ENCODE results near the gene TRPV3.
A peak's percentile ranks its signal among the peaks of the same experiment; 100 is the strongest.

Gene TRPV3

DNA sequence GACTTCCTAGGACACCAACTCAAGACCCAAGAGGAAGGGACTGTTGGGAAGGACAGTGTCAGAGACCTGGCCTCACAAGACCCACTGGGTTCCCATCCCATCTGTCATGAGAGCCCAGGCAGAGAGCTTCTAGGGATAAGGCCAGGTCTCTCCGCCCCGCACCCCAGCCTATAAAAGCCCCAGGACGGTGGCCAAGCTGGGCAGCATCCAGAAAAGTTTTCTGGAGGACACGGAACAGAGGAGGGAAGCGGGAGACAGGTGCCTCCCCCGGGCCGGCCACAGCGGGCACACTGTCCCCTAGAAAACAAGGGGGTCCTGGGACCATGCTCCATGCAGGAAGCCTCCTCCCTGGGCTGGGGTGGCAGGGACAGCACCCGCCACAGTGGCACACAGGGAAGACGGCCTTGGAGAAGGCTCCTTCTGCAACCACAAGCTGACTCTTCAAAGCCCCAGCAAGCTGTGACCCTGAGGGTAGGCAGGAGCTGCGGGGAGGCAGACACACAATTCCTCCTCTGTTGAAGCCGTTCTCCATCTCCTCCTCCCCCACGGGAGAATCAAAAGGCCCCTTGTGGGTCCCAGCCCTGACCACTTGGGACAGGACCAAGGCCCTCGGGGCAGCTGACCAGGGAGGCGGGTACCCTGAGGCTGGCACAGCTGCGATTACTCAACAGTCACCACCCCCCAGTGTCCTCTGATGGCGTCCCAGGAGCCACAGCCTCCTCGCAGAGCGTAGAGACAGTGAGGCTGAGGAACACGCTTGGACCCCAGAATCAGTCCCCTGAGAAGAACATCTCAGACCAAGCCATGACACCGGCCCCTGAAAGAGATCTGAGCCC is 26.1 kb downstream of the TRPV3 start:
- no peaks in the 10 kb centered on the region for H3K36me3 ChIP-seq (ENCODE audit: control insufficient read depth in 1 of 2, insufficient read depth in 2 of 2, low read length in 2 of 2)
- no peak overlapping the region for H3K27ac ChIP-seq (ENCODE audit: low read depth, low read length)
- H3K4me3 ChIP-seq (ENCODE audit: low read depth, low read length): no peak overlapping the region
- no peak overlapping the region for H4K91ac ChIP-seq (ENCODE audit: low read depth, low read length)
- no peak overlapping the region for H3K4me2 ChIP-seq (ENCODE audit: low read length)
- no CpG with 5 or more reads among the region's 21 CpGs for WGBS (ENCODE audit: extremely low coverage, insufficient coverage, insufficient read length)
- H3K4me1 ChIP-seq (ENCODE audit: control insufficient read depth in 1 of 2, insufficient read depth in 2 of 2, low read length in 2 of 2): peaks cover 5 to 6% of the 10 kb centered on the region in 2 experiments
- H3K4ac ChIP-seq (ENCODE audit: low read depth, low read length): no peak overlapping the region
- H3K79me1 ChIP-seq (ENCODE audit: low read length): peaks cover 10% of the 10 kb centered on the region
- peaks cover 3% of the 10 kb centered on the region for H3K9me3 ChIP-seq (ENCODE audit: insufficient read depth, low read depth, low read length)
- H4K12ac ChIP-seq (ENCODE audit: low read depth, low read length): no peak overlapping the region
- no peaks in the 10 kb centered on the region for H3K27me3 ChIP-seq (ENCODE audit: insufficient read depth, low read length)
- H3K9ac ChIP-seq (ENCODE audit: low read length): no peak overlapping the region
- no peak overlapping the region for H3K23ac ChIP-seq (ENCODE audit: low read length)
- H2BK120ac ChIP-seq (ENCODE audit: insufficient read depth, low read length, poor library complexity): no peak overlapping the region
- no peak overlapping the region for H2BK12ac ChIP-seq (ENCODE audit: low read length)
- no peak overlapping the region for H4K8ac ChIP-seq (ENCODE audit: low read depth, low read length)
- no peak for DNase-seq
- no peak overlapping the region for H2BK5ac ChIP-seq (ENCODE audit: low read depth, low read length, poor library complexity)
- no peak overlapping the region for H3K14ac ChIP-seq (ENCODE audit: low read length)
- no peak overlapping the region for H2AFZ ChIP-seq (ENCODE audit: insufficient read depth, low read length, poor library complexity)
- H3K79me2 ChIP-seq (ENCODE audit: control insufficient read depth, insufficient read depth, low read length, poor library complexity): no peaks in the 10 kb centered on the region
- H3K18ac ChIP-seq (ENCODE audit: low read length): no peak overlapping the region
- no peak overlapping the region for H2AK5ac ChIP-seq (ENCODE audit: low read length)

DNA sequence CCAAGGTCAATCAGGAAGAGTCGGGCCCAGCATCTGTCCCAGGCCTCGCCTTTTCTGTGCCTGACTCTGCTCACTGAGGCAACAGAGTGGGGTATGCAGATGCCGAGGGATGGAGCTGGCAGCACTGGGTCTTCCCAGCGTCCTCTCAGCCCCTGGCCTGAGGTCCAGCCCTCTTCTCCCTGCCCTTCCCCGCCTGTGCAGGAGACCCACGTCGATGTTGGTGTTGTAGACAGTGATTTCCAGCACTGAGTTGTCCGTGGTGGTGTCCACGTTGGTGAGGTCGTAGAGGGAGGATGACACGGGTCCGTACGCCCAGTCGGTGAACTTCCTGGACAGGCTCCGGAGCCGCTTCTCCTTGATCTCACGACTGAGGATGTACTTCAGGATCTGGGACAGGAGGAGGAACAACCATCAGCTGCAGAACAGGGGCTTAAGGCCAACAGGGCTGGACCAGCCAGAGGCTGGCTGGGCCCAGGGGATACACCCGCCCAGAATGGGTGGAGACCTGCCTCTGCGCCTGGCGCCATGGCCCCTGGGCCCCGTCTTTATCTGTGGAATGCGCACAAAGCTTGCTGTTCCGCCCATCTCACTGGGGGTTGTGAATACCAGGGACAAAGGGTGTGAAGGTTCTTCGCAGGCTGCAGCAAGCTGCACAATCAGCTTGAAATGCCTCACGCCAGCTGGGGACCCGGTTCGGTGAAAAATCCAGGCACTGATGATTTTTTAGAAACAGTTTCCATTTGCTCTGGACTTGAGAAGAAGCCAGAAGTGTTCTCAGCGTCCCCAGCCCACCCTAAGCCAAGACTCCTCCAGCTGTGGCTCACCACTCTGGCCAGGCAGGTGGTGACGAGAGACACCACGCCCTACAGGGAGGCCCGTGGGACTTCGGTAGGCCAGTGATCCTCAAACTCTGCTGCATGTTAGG is 27.5 kb downstream of the TRPV3 start:
- Histone ChIP-seq H3K27ac (ENCODE audit: low read depth, low read length) (no peak overlapping the region), H3K27me3 (ENCODE audit: insufficient read depth, low read length) (no peaks in the 10 kb centered on the region), H3K4me2 (ENCODE audit: low read length) (no peak overlapping the region), H2AK5ac (ENCODE audit: low read length) (no peak overlapping the region), H3K9ac (ENCODE audit: low read length) (no peak overlapping the region), H3K4ac (ENCODE audit: low read depth, low read length) (no peak overlapping the region), H3K79me2 (ENCODE audit: control insufficient read depth, insufficient read depth, low read length, poor library complexity) (no peaks in the 10 kb centered on the region), H2BK120ac (ENCODE audit: insufficient read depth, low read length, poor library complexity) (peak overlapping the region; percentile 21), H3K36me3 (ENCODE audit: control insufficient read depth in 1 of 2, insufficient read depth in 2 of 2, low read length in 2 of 2) (no peaks in the 10 kb centered on the region), H4K91ac (ENCODE audit: low read depth, low read length) (peak overlapping the region; percentile 5), H4K8ac (ENCODE audit: low read depth, low read length) (no peak overlapping the region), H2BK12ac (ENCODE audit: low read length) (no peak overlapping the region), H3K18ac (ENCODE audit: low read length) (no peak overlapping the region), H3K4me1 (ENCODE audit: control insufficient read depth in 1 of 2, insufficient read depth in 2 of 2, low read length in 2 of 2) (peaks cover 5 to 6% of the 10 kb centered on the region in 2 experiments), H2AFZ (ENCODE audit: insufficient read depth, low read length, poor library complexity) (no peak overlapping the region), H3K14ac (ENCODE audit: low read length) (no peak overlapping the region), H4K12ac (ENCODE audit: low read depth, low read length) (no peak overlapping the region), H2BK5ac (ENCODE audit: low read depth, low read length, poor library complexity) (no peak overlapping the region), H3K79me1 (ENCODE audit: low read length) (peaks cover 3% of the 10 kb centered on the region), H3K23ac (ENCODE audit: low read length) (no peak overlapping the region), H3K9me3 (ENCODE audit: insufficient read depth, low read depth, low read length) (peaks cover 3% of the 10 kb centered on the region), H3K4me3 (ENCODE audit: low read depth, low read length) (no peak overlapping the region)
- no CpG with 5 or more reads among the region's 32 CpGs for WGBS (ENCODE audit: extremely low coverage, insufficient coverage, insufficient read length)
- peak; percentile 69 to 89 for DNase-seq

DNA sequence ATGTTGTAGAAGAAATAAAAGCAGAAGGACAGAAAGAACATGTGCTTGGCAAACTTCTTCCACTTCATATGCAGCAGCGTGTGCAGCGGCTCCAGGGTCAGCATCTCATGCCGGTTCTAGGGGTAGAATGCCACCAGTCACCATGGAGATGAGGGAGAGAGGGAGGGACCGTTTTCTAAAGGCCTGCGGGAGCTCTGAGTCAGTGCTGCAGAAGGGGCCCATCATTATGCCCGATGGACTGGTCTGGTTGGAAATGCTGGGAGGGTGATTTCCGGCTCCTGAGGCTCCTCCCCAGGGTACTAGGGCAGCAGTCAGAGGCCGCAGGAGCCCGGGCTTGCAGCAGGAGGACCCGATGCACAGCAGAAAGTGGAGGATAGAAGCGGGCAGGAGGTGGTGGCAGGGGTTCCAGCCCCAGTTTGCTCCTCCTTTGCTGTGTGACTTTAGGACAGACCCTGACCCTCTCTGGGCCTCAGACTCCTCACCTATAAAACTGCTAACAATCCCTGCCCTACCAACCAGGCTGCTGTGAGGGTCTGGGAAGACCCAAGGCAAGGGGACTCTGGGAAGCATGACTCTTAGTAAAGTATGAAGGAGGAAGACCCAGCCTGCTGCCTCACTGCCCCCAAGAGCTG is 28.6 kb downstream of the TRPV3 start:
- H3K18ac ChIP-seq (ENCODE audit: low read length): no peak overlapping the region
- H3K27ac ChIP-seq (ENCODE audit: low read depth, low read length): no peak overlapping the region
- H3K4me1 ChIP-seq (ENCODE audit: control insufficient read depth in 1 of 2, insufficient read depth in 2 of 2, low read length in 2 of 2): peaks cover 5 to 6% of the 10 kb centered on the region in 2 experiments
- no peak overlapping the region for H2BK5ac ChIP-seq (ENCODE audit: low read depth, low read length, poor library complexity)
- no peak overlapping the region for H3K4ac ChIP-seq (ENCODE audit: low read depth, low read length)
- H2BK12ac ChIP-seq (ENCODE audit: low read length): no peak overlapping the region
- no peak overlapping the region for H2AK5ac ChIP-seq (ENCODE audit: low read length)
- no peak overlapping the region for H4K8ac ChIP-seq (ENCODE audit: low read depth, low read length)
- H3K14ac ChIP-seq (ENCODE audit: low read length): no peak overlapping the region
- no peak overlapping the region for H2BK120ac ChIP-seq (ENCODE audit: insufficient read depth, low read length, poor library complexity)
- H3K9ac ChIP-seq (ENCODE audit: low read length): no peak overlapping the region
- no peak overlapping the region for H3K4me2 ChIP-seq (ENCODE audit: low read length)
- peaks cover 2% of the 10 kb centered on the region for H3K9me3 ChIP-seq (ENCODE audit: insufficient read depth, low read depth, low read length)
- DNase-seq: peak; percentile 91 to 97
- H3K27me3 ChIP-seq (ENCODE audit: insufficient read depth, low read length): no peaks in the 10 kb centered on the region
- peaks cover 3% of the 10 kb centered on the region for H3K79me1 ChIP-seq (ENCODE audit: low read length)
- no peaks in the 10 kb centered on the region for H3K36me3 ChIP-seq (ENCODE audit: control insufficient read depth in 1 of 2, insufficient read depth in 2 of 2, low read length in 2 of 2)
- no peak overlapping the region for H3K23ac ChIP-seq (ENCODE audit: low read length)
- no peaks in the 10 kb centered on the region for H3K79me2 ChIP-seq (ENCODE audit: control insufficient read depth, insufficient read depth, low read length, poor library complexity)
- WGBS (ENCODE audit: extremely low coverage, insufficient coverage, insufficient read length): no CpG with 5 or more reads among the region's 11 CpGs
- H2AFZ ChIP-seq (ENCODE audit: insufficient read depth, low read length, poor library complexity): no peak overlapping the region
- no peak overlapping the region for H4K91ac ChIP-seq (ENCODE audit: low read depth, low read length)
- H3K4me3 ChIP-seq (ENCODE audit: low read depth, low read length): no peak overlapping the region
- H4K12ac ChIP-seq (ENCODE audit: low read depth, low read length): no peak overlapping the region

DNA sequence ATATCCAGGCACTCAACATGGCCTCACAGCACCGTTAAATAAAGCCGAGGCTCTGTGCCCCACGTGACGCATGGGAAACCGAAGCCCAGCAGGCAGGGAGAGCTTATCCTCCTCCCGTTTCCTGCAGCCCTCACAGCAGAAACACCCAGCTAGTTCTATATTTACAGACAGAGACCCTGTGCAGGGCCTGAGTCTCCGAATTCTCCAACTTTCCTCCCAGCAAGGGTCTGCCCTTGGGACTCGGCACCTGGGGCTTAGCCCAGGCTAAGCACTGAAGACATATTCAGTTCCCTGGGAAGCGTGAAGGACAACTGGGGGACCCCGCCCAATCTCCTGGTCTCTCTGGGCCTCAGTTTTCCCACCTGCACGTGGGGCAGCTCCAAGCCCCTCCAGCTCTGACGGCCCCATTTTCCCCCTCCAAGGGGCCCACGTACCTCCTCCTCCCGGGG is 29.2 kb downstream of the TRPV3 start:
- Histone ChIP-seq H2AFZ (ENCODE audit: insufficient read depth, low read length, poor library complexity) (no peak overlapping the region), H3K36me3 (ENCODE audit: control insufficient read depth in 1 of 2, insufficient read depth in 2 of 2, low read length in 2 of 2) (no peaks in the 10 kb centered on the region), H3K4ac (ENCODE audit: low read depth, low read length) (no peak overlapping the region), H3K14ac (ENCODE audit: low read length) (no peak overlapping the region), H2BK5ac (ENCODE audit: low read depth, low read length, poor library complexity) (no peak overlapping the region), H4K8ac (ENCODE audit: low read depth, low read length) (no peak overlapping the region), H3K27ac (ENCODE audit: low read depth, low read length) (no peak overlapping the region), H4K91ac (ENCODE audit: low read depth, low read length) (no peak overlapping the region), H3K9ac (ENCODE audit: low read length) (no peak overlapping the region), H2BK120ac (ENCODE audit: insufficient read depth, low read length, poor library complexity) (no peak overlapping the region), H3K23ac (ENCODE audit: low read length) (no peak overlapping the region), H3K27me3 (ENCODE audit: insufficient read depth, low read length) (no peaks in the 10 kb centered on the region), H2BK12ac (ENCODE audit: low read length) (no peak overlapping the region), H3K9me3 (ENCODE audit: insufficient read depth, low read depth, low read length) (no peaks in the 10 kb centered on the region), H2AK5ac (ENCODE audit: low read length) (no peak overlapping the region), H3K4me2 (ENCODE audit: low read length) (no peak overlapping the region), H4K12ac (ENCODE audit: low read depth, low read length) (no peak overlapping the region), H3K79me2 (ENCODE audit: control insufficient read depth, insufficient read depth, low read length, poor library complexity) (no peaks in the 10 kb centered on the region), H3K79me1 (ENCODE audit: low read length) (peaks cover 3% of the 10 kb centered on the region), H3K18ac (ENCODE audit: low read length) (no peak overlapping the region), H3K4me1 (ENCODE audit: control insufficient read depth in 1 of 2, insufficient read depth in 2 of 2, low read length in 2 of 2) (peaks cover 5 to 6% of the 10 kb centered on the region in 2 experiments), H3K4me3 (ENCODE audit: low read depth, low read length) (no peak overlapping the region)
- WGBS (ENCODE audit: extremely low coverage, insufficient coverage, insufficient read length): no CpG with 5 or more reads among the region's 14 CpGs
- no peak for DNase-seq

Measured in trophoblast cell (in vitro differentiated cells and primary cell).